RWPE1 (cell line): ENCODE results near the gene TMEM63C.
A peak's percentile ranks its signal among the peaks of the same experiment; 100 is the strongest.

Source experiments
- CTCF ChIA-PET: fragments of 350-600 bp; sonication (Branson Sonifier 250); formaldehyde crosslinking; extraction: SDS; loops from one replicate; lab custom pipeline; 2021; lab: Yijun Ruan, JAX
- POLR2A ChIA-PET: fragments of 400-600 bp; formaldehyde crosslinking; extraction: SDS; loops from one replicate; lab custom pipeline; 2020; ENCODE audit warnings: antibody characterized with exemption; ENCODE audit not compliant: low non-redundant PET; lab: Yijun Ruan, JAX
- DNase-seq: peaks from one replicate; pipeline ENCODE4 v3.0.0; 2012; ENCODE audit warnings: low spot score
- H3K27ac ChIP-seq: fragments of 450-650 bp; 2 replicates; pipeline ENCODE4 v1.5.1; 2017
- CTCF ChIP-seq: fragments of 450-650 bp; conservative IDR thresholded peaks from 2 replicates; pipeline ENCODE4 v1.5.1; 2017; ENCODE audit warnings: low read depth, mild to moderate bottlenecking

The TMEM63C gene

GRCh38 chr14:77140359-77141213 lies 41.0 kb upstream of the TMEM63C start:
- ChIA-PET CTCF (interaction anchor here (0.8 to 2.1 kb wide), 2 partner anchors 12 to 43 kb away, joined by 4 to 6 read pairs; no protein-coding TSS in a partner anchor), POLR2A (no interaction called here)
- no peak for DNase-seq
- no peak overlapping the region for H3K27ac ChIP-seq
- TF ChIP-seq CTCF, result no peak

- H3K27ac ChIP-seq, result no peak within 1 kb of the TSS
- TF ChIP-seq CTCF, result peak; percentile 28
- POLR2A ChIA-PET, result interaction anchor here (0.5 kb wide), 1 partner anchor 32 kb away, joined by 3 read pairs; no protein-coding TSS in a partner anchor
- CTCF ChIA-PET, result interaction anchor here (0.6 to 2.1 kb wide), 3 partner anchors 11 to 62 kb away, joined by 3 to 6 read pairs (median 6); no protein-coding TSS in a partner anchor
- DNase-seq, result no peak
Measured at GRCh38 chr14:77141214-77142004, 40.2 kb upstream of the TMEM63C start, which contains the start of gene ZDHHC22. ZDHHC22 (minus strand) TSS chr14:77141791; CDS start chr14:77139738, 2,053 bp downstream.

- POLR2A ChIA-PET, result no interaction called here
- TF ChIP-seq CTCF, result no peak
- H3K27ac ChIP-seq, result no peak overlapping the region
- CTCF ChIA-PET, result interaction anchor here (0.5 to 1.4 kb wide), 5 partner anchors 9 to 512 kb away, joined by 3 to 6 read pairs (median 3); no protein-coding TSS in a partner anchor
- no peak for DNase-seq
Measured at GRCh38 chr14:77142005-77142800, 39.4 kb upstream of the TMEM63C start.

- DNase-seq, result no peak
- CTCF ChIA-PET, result interaction anchor here (0.6 to 1.4 kb wide), 3 partner anchors 8 to 511 kb away, joined by 3 to 6 read pairs (median 3); no protein-coding TSS in a partner anchor
- no peak for TF ChIP-seq CTCF
- POLR2A ChIA-PET, result no interaction called here
- H3K27ac ChIP-seq, result no peak overlapping the region
Measured at GRCh38 chr14:77143071-77143470, 38.5 kb upstream of the TMEM63C start.

GRCh38 chr14:77144412-77145115 lies 37.0 kb upstream of the TMEM63C start:
- no peak for DNase-seq
- H3K27ac ChIP-seq, result no peak overlapping the region
- POLR2A ChIA-PET, result no interaction called here
- no peak for TF ChIP-seq CTCF
- CTCF ChIA-PET, result no interaction called here
